DMS53 treated with DMSO at 0.1 percent for 48 hours (cell line): ENCODE data around the gene IL37.
A peak's percentile ranks its signal among the peaks of the same experiment; 100 is the strongest.

Experiments used
- DNase-seq: peaks from one replicate; lab custom pipeline; 2025; ENCODE audit not compliant: unreplicated experiment; lab: John Stamatoyannopoulos, UW

IL37 gene, protein sequence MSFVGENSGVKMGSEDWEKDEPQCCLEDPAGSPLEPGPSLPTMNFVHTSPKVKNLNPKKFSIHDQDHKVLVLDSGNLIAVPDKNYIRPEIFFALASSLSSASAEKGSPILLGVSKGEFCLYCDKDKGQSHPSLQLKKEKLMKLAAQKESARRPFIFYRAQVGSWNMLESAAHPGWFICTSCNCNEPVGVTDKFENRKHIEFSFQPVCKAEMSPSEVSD

DNA sequence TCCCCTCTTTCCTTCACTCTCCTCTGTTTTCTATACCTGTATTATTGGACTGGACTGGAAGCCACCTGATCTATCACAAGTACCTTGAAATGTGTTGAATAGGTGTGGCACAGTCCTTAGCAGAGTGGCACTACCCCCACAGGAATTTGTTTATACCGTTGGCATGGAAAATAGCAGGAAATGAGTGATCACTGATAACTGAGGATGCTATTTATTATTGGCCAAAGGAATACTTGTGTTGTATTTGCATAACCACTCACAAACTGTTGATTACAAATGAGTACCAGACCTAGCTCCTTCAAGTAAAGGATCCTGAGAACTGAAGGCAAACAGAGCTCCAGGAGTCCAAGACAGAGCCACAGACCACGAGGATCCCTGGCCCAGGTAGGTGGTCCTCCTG, at the start of gene IL37:
TSS of gene IL37 (plus strand) at position 301 of the 400 bp plus-strand sequence. CDS start 1,848 bp downstream, outside the sequence.
- DNase-seq, result no peak

DNA sequence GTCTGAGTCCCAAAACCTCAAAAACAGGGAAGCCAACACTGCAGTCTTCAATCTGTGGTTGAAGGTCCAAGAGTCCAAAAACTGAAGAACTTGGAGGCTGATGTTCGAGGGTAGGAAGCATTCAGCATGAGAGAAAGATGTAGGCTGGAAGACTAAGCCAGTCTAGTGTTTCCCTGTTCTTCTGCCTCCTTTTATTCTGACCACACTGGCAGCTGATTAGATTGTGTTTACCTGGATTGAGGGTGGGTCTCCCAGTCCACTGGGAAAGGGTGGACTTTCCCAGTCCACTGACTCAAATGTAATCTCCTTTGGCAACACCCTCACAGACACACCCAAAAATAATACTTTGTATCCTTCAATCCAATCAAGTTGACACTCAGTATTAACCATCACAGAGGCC, 46.9 kb upstream of the IL37 start:
- no peak for DNase-seq

DNA sequence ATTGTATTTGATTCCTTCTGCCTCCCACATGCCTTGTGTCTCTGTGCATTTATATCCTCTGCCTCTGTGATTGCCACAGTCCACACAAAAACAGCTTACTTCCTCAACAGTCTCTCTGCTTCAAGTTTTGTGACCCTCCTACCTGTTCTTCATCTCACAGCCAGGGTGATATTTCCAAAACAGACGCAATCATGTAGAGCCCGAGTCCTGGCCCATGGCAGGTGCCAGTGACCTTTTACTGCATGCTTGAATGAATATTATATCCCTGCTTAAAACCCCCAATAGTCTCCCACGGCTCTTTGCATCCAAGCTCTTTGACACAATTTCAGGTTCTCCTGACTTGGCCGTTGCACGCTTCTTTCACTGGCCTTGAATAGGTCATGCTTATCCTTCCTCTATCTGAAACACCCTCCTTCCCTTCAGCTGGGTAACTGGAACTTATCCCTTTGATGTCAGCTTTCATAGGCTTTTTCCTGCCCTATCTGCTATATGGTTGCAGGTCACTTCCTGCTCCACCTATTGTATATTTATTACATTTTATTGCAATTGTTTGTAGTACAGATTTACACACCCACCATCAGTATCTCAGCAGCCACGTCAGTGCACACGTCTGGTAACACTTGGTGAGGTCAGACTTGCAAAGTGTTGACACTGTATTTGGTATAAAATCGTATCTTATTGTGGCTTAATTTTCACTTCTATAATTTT, 44.7 kb upstream of the IL37 start:
- no peak for DNase-seq

DNA sequence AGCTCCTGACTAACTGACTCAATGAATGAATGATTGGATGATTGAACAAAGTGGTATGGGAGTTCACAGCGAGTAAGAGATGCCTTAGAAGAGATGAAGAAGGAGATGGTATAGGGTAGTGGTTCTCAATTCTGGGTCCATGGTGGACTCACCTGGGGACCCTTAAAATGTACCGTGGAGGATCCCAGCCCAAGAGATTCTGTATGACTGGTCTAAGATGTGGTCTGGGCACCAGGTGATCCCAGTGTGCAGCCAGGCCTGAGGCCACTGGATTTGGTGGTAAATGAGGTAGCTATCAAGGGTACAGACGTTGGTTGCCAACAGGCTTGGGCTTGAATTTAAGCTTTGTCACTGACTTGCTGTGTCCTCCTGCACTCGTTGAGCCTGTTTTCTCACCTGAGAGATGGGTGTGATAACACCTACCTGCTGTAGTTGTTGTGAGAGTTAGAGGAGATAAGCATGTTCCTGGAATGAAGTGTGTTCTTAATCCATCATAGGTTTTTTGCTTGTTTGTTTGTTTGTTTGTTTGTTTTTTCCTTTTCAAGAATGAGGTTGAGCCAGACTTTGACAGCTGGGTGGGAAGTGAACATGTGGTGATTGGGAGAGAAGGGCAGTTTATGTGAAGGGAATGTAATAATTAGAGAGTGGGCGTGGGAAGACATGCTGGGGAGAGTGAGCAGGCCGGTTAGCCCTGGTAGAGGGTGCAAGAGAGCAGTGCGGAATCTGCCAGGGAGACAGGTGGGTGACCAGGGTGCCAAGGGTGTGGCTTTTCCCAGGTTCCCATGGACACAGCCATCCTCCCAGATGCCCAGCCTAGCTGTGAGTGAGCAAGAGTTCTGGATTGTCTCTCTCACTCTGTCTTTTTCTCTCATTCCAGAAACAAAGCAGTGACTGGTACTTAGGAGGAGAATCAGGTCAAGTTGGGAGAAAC, 43.0 kb upstream of the IL37 start:
- DNase-seq, result no peak

DNA sequence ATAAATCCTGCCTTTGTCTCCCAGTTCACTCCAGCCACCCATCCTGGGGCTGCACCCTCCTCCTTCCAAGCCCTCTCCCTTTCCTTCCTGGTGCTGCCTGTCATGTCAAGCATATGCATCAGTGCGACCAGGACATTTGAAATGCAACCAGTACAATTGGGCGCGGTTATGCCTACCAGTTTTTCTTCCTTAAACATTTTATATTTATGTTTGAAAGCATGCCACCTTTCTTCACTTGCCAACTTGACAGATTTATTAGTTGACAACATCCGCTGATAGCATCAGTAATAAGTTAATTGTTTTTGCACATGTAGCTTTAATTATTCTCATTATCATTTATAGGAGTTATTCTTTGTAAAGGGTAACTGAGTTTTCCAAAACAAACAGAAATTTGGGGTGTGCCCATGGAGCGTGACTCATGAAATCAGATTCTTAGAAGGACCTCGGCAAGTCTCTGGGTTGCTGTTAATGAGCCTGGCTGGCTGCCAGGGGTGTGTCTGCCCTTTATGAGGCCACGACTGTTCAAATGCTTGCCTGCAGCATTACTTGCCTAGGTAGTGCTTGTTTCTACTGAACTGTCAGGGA, 41.6 kb upstream of the IL37 start:
- DNase-seq, result no peak

DNA sequence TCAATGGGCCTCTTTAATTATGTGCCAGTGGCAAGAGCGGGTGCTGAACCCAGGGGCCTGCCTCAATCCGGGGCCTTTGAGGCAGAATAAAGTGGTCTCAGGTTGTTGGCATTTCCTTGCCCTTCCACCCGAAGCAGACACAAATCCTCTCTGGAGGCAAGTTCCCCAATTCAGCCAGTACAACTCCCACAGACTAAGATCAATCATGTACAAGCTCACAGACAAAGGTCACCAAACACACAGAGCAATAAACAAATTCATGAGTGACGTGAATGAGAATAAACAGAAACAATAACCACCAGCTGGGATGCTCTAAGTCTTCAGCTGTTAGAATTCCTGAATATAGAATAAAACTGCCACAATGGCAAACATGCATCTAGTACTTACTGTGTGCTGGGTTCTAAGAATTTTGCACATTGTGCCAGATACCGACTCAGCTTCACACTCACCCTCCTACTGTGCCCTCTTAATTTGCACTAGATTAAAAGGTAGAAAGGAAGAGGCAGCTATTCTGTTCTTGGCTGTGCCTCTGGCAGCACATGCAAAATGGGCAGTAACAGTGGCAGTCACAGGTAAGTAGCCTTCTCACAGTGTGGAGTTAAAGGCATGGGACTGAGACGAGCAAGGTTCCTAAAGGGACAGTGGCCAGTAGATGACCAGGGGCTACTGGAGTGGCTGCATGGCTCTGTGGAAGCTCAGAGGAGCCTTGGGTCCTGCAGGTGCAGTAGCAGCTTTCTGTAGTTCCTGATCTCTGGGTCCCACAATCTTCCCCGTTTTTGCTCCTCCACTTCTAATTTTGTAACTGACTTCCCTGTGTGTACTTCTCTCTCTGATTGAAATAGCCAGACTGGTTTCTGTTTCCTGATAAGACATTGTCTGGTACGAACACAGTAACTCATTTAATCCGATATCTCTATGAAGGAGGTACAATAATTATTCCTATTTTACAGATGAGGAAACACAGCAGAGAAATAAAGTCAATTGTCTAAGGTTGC, 39.8 kb upstream of the IL37 start:
- DNase-seq, result no peak

DNA sequence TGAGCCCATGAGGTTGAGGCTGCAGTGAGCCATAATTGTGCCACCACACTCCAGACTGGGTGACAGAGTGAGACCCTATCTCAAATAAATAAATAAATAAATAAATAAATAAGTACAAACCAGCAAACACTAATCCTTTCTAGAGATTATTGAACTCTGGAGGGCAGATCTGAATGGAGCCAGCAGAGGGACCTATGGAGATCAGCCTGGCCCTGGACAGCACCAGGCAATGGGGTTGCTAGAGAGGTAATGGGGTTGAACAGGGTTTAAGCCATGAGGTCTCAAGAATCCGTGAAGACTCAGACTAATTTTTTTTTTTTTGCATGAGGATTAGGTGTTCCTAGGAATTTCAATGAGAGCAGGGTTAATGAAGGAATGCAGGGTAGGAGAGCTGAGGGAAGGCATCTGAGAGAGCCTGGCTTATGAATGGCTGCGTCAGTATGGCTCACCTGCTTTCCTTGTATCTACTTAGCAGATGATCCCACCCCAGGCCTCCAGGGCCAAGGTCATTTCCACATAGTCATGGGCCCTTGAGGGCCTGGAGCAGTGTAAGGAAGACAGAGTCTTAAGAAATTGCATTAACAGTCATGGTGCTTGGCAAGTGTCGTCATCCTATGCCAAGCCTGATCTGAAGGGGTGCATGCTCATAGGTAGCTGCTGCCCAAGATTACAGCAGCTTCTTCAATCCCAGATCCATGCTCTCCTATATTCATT, 34.6 kb upstream of the IL37 start:
- DNase-seq, result no peak

DNA sequence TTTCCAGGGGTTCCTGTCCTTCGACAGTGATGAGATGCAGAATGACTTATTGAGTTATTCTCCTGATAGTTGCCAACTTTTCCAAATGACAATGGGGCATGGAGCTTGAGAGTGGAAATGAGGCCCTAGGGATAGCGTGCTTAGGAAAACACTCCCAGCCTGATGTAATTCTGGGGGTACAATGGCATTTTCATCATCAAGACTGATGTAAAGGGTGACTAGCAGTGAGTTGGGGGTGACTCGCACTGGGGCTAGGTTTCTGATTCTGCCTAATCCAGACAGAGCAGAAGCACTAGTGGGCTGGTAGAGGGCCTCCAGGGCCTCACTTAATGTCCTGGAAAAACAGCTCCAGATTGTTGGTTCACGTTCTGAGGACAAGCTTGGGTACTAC, 34.0 kb upstream of the IL37 start:
- DNase-seq, result no peak

DNA sequence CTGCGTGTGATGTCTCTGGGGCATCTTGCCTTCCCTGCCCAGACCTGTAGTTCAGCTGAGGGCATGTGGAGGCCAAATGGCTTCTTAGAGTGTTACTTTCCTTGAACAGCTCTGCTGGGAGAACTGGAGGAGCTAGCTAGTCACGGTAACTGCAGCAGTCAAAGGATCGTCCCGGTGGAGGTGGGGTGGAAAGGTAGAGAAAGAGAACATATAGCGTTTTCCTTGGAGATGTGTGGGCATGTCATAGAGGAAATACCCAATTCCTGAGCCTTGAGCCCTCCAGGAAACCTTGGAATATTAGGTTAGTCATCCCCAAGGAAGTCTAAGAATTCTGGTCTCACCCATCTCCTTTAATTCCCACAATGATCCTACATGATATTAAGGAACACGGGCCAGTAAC, 33.5 kb upstream of the IL37 start:
- no peak for DNase-seq

DNA sequence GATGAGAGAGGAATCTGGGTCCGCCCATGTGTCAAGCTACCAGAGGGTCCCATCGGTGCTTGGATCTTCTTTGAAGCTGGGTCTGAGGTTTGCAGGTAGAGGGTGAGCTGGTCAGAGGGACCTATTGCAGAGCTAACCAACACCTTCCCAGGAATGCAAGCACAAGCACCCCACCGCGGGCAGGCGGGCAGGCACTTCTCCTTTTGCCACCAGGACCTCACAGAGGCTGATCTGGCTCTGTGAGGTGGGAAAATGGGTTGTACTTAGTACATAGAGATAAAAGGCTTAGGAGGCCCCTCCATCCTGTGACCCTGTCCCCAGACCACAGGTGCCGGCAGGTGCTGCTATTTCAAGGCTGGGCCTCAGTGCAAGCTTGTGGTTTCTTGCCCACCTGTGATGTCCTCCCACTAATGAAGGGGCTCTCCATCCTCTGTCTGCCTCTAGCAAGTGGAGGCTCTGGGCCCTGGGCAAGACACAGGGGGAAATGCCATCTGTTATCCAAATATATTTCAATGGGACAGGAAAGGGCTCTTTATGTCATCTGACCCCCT, 31.4 kb upstream of the IL37 start:
- DNase-seq, result no peak

DNA sequence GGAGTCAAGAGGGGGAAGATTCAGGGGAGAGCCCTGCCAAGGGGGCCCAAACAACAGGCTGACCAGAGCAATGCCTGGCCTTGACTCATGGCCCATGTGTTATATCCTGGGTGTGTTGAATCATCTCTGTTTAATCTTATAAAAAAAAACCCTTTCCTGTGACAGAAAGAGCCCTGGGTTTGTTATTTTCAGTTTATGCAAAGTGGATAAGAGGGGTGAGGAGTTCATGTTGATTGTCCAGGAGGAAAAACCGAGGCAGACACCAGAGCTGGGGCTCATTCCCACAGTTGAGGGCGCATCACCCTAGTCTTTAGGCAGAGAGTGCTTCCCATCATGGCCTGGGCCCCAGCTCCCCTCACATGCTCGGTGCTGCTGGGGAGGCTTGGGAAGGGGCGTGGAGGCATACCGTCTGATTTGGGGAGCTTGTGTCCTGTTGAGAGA, 30.9 kb upstream of the IL37 start:
- DNase-seq, result no peak

DNA sequence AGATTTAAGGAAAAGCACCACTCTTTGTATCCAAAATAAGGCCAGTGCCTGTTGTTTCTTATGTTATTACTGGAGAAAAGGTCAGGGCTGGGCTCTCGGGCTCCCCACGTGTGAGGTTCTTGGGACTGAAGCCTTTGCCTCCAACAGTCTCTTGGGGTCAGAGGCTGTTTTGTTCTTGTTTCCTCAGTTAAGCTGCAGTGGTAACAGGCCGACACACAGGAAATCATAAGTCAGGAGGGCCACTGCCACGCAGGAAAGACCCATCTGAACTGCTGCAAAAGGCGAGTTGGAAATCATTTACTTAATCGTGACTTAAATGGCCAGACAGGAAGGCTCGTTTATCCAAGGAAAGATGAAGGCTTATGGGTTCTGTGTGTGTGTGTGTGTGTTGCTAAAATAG, 30.3 kb upstream of the IL37 start:
- DNase-seq, result no peak

DNA sequence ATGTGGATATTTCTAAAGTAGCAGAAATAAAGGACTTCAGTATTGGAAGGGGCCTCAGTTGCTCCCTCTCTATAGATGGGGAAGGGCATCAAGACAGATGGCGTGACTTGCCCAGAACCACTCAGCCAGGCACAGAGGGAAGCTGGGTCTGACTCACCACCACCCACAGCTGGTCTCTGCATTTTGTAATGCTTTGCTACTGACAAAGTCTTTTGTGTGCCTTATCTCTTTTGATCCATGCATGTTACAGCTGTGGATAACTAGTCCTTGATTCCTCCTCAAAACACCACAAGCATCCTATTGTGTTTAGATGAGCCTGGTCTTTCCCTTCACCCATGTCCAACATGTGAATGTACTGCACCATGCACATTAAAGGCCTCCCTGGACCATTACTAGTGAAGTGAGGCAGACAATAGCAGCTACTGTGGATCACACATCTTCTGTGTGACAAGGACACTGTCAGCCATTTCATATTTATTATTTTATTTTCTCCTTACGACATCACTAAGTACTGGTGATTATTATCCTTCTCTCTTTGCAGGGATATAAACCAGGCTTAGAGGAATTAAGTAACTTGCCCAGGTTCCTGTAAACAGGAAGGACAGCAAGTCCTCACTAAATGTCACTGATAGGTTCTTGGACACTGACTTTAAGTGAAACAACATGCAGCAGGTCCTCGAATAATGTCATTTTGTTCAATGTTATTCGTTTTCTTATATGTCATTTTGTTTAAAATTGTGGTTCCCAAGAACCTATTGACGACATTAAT, 29.6 kb upstream of the IL37 start:
- DNase-seq, result peak; percentile 27

DNA sequence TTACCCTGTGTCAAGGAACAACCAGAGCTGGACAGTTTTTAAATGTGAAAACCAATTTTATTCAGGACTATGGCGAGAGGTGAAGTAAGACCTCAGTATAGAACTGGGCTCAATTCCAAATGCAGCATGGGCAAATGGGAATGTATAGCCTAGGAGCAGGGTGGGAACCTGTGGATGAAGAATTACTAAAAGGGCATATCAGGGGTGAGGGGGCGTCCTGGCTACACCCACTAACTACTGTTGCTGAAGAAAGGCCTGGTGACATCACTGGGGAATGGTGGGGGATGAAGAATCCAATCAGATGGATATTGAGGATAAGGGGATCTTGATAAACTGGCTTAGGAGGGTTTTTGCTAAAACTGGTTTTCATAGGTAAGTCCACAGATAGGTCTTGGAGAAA, 27.3 kb upstream of the IL37 start:
- DNase-seq, result no peak

DNA sequence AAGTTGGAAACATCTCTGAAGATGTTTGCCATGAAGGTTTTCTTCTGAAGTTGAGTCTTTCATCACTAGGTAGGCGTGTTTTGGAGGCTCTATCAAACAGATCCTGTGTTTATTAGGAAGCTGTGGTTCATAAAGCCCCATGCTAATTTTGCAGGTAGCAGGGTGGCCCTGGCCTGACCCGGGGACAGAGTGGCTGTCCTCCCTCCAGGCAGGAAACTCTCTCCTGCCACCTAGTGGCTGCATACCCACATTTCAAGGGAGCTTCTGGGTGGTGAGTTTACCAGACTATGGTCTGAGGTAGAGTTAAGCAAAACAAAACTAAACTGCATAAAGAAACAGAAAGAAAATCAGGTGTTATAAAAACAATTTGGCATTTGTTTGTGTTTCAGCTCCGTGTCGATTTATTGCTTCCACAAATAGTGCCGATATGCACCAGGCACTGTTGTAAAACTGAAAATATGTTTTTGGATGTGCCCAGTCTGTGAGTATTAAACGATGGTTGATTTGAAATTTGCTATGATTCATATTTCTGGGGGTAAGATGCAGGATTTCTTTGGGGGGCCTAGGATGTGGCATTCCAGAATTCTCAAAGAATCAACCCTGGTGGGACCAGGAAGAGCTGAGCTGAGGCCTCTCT, 26.0 kb upstream of the IL37 start:
- DNase-seq, result peak; percentile 83

DNA sequence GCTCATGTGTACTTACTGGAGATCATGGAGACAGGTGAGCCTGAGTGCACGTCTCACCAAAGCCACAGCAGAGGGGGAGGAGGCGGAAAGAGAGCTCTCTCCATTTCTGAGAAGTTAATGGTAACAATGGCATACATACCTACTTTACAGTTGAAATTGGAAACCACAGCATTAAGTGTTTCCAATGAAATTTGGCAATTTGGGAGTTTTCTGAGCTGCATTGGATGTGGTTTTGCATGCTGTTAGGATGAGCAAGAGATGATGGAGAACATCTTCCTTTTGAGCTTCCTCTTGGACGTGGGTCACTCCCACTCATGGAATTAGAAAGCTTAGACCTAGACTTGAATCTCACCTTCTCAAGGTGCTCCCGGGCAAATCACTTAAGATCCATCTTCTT, 25.5 kb upstream of the IL37 start:
- peak; percentile 18 for DNase-seq

DNA sequence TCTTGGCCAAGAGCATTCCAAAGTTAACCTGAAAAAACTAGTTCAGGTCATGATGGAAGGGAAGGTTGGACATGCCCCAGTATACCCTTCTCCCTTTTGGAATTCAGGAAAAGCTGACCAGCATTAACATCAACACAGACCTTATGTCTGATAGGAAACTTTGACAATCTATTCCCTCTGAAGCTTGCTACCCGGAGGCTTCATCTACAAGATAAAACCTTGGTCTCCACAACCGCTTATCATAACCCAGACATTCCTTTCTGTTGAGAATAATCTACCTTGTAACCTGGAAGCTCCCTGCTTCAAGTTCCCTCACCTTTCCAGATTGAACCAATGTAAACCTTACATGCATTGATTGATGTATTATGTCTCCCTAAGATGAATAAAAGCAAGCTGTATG, 24.7 kb upstream of the IL37 start:
- DNase-seq, result no peak
